SK-N-MC (cell line): ENCODE results near the gene FAM78A.

Experiments
- DNase-seq: peaks from one replicate; pipeline ENCODE4 v3.0.0-alpha.2; 2011; ENCODE audit warnings: low read depth, low spot score
- H3K27ac ChIP-seq: fragments of 200-600 bp; sonication (generic); 2 replicates; pipeline ENCODE4 v1.5.1; 2016; ENCODE audit warnings: mixed run types
- H3K36me3 ChIP-seq: fragments of 200-600 bp; sonication (generic); 2 replicates; pipeline ENCODE4 v1.6.1; 2017; ENCODE audit warnings: antibody characterized with exemption, low read length, mixed read lengths; ENCODE audit not compliant: insufficient read depth
- H3K4me3 ChIP-seq: fragments of 200-600 bp; sonication (generic); 2 replicates; pipeline ENCODE4 v1.5.1; 2016
- H3K9ac ChIP-seq: fragments of 200-600 bp; sonication (generic); 2 replicates; pipeline ENCODE4 v1.8.0; 2017; ENCODE audit warnings: mixed run types, mixed read lengths; ENCODE audit not compliant: insufficient read length
- H3K9me3 ChIP-seq: fragments of 200-600 bp; sonication (generic); 2 replicates; pipeline ENCODE4 v1.6.1; 2017; ENCODE audit warnings: low read depth, mild to moderate bottlenecking, antibody characterized with exemption, low read length, moderate library complexity, mixed read lengths
- EZH2 ChIP-seq: fragments of 200-600 bp; sonication (generic); IDR thresholded peaks from one replicate; pipeline ENCODE4 v1.6.1; 2017; ENCODE audit warnings: antibody characterized with exemption
- FOXP2 ChIP-seq: optimal IDR thresholded peaks from 2 replicates; pipeline ENCODE3; 2011; ENCODE audit warnings: mild to moderate bottlenecking, moderate library complexity; ENCODE audit not compliant: insufficient read depth; ENCODE audit errors: extremely low read length, control extremely low read depth
- POLR2AphosphoS5 ChIP-seq: IDR thresholded peaks from 2 replicates; pipeline ENCODE4 v1.6.1; 2012; ENCODE audit warnings: mild to moderate bottlenecking, low read depth, low read length, borderline replicate concordance

Gene FAM78A

DNA sequence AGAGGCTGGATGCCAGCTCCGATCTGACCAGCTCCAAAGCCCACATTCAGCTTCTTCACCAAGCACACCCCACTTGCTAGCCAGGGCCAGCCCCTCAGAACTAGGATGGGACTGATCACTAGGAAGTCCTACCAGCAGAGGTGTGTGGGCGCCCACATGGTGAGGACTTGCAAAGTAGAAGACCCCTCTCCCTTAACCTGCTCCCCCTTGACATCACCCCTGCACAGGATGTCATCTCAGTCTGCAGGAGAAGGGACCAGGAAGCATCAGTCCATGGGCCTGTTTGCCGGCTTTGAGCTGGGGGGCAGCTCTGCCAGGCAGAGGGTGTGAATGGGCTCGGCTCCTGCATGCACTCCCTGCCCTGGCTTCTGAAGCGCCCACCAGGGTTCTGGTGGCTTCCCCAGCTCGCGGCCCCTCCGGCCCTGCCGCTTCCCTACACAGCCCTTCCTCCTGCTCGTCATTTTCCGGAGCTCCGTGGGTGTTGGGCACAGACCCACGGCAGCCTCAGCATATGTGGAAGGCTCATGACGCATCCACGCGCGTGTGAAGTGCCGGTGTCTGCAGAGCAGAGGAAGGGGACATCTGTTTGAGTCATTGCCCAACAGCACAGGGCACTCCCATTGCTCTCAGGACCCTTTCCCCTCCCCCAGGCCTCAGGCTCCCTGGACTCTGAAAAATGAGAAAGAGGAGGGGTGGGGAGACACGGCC, 3.7 kb upstream of the FAM78A start:
- H3K9ac ChIP-seq: no peak overlapping the region
- H3K9me3 ChIP-seq: no peaks in the 10 kb centered on the region
- H3K4me3 ChIP-seq: no peak overlapping the region
- no peaks in the 10 kb centered on the region for H3K36me3 ChIP-seq
- no peak for TF ChIP-seq POLR2AphosphoS5
- H3K27ac ChIP-seq: no peak overlapping the region
- DNase-seq: no peak

DNA sequence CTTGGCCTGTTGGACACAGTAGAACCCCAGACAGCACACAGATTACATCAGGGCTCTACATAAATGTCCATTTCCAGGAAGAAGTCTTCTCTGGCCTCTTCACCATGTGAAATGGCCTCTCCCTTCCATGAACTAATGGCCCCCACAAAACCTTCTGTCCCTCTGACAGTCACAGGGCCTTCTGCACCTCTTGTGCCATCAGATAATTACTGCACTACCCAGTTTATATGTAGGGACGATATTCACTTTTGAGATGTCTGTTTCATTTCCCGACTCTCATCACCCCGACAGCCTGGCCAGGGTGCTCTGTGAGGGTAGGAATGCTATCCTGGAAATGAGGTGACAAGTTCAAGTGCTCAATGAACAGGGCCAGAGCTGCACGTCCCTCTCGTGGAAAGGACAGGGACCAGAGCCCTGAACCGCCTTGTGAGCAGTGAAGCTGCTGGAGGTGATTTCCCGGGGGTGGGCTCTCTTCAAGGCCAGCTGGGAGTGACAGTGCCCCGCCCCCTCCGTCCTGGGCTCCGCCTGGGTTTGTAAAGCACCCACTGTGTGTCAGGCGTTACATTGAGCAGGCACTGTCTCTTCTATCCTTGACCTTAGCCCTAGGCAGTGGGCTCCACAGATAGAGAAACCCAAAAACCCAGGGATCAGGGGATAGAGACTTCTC, 3.0 kb upstream of the FAM78A start:
- TF ChIP-seq FOXP2 (no peak), EZH2 (no peak), POLR2AphosphoS5 (no peak)
- no peaks in the 10 kb centered on the region for H3K36me3 ChIP-seq
- H3K27ac ChIP-seq: no peak overlapping the region
- DNase-seq: no peak
- no peak overlapping the region for H3K4me3 ChIP-seq
- no peak overlapping the region for H3K9ac ChIP-seq
- no peaks in the 10 kb centered on the region for H3K9me3 ChIP-seq

DNA sequence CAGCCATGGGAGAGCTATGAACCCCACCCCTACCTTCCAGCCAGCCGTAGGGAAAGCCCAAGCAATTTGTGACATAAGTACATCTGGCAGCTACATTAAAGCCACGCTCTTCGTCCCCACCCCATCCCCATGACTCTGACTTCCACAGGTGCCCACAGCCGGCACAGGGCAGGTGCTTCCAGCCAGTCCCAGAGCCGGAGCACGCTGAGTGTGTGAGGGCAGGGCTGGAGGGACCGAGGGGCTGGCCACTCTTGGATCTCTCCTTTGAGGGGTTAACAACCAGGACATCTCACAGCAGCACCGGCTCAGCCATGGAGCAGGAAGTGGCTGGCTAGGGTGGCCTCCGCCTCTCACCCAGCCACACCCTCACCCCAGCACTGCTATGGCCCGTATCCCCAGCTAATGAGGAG, 2.4 kb upstream of the FAM78A start:
- TF ChIP-seq POLR2AphosphoS5 (no peak), EZH2 (no peak), FOXP2 (no peak)
- no peak overlapping the region for H3K27ac ChIP-seq
- no peak overlapping the region for H3K4me3 ChIP-seq
- H3K9ac ChIP-seq: no peak overlapping the region
- H3K36me3 ChIP-seq: no peaks in the 10 kb centered on the region
- DNase-seq: no peak
- no peaks in the 10 kb centered on the region for H3K9me3 ChIP-seq

DNA sequence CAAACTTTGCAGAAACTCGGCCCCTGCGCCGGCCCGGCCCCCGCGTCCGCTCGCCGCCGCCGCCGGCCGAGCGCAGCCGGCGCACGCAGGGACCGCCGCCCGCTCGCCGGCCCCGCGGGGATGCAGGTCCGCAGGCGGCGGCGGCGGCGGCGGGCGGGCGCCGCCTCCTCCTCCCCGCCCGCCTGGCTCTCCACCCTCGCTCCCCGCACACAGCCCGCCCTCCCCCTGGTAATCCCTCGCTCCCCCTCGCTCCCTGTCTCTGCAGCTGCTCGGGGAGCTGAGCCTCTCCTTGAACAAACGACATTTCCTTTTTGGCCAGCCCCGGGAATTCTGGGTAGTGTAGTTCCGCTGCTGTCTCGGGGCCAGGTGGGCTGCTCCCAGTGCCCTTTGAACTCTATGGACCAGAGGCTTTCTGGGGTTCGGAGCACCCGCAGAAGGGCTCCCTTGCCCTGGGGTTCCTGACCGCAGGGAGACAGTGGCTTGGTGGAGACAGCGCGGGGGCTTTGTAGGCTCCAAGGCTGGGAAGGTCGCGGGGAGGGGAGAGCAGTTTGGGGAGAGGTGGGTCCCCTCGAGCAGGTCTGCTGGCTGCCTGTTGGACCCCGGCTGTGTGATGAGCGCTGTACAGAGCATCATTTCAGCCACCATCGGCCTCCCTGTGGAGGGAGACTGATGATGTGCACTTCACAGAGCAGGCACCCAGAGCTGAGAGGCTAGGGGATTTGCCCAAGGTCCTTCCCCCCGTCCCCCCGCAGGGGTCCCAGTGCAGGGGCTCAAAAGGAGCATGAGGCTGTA, 1.8 kb upstream of the FAM78A start:
- TF ChIP-seq FOXP2 (no peak), EZH2 (no peak), POLR2AphosphoS5 (no peak)
- Histone ChIP-seq H3K9ac (no peak overlapping the region), H3K4me3 (peak overlapping the region; percentile 83), H3K27ac (no peak overlapping the region), H3K9me3 (no peaks in the 10 kb centered on the region), H3K36me3 (no peaks in the 10 kb centered on the region)
- peak; percentile 18 for DNase-seq

DNA sequence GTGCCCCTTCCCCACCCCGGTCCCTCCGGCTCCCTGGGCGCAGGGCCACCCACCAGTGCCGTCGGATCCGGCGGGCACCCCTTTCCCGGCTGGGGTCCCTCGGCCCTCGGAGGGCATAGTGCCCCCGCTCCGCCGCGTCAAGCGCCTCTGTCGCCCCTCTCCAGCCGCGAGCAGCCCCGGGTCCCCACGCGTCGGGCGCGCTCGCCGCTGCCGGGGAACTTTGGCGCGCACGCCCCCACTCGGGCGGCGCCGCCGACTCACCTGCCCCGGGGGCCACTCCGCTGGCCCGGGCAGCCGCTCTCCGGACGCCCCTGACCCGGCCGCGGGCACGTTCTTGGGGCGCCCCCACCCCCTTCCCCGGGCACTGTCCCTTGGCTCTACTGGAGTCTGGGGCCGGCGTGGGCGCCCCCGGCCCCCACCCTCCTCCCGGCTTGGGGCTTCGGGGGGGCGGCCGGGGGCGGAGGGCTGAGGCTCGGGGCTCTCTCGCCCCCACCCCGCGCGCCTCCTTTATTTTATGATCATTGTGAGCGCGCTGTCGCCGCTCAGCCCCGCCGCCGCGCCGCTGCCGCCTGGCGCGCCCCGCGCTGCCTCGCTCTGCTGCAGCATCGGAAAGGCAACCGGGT, 1.1 kb upstream of the FAM78A start:
- H3K9ac ChIP-seq: peak overlapping the region; percentile 63
- H3K4me3 ChIP-seq: peak overlapping the region; percentile 83
- no peak for TF ChIP-seq EZH2
- no peak for TF ChIP-seq POLR2AphosphoS5
- TF ChIP-seq FOXP2: no peak
- no peak for DNase-seq
- no peaks in the 10 kb centered on the region for H3K9me3 ChIP-seq
- no peak overlapping the region for H3K27ac ChIP-seq
- H3K36me3 ChIP-seq: no peaks in the 10 kb centered on the region

DNA sequence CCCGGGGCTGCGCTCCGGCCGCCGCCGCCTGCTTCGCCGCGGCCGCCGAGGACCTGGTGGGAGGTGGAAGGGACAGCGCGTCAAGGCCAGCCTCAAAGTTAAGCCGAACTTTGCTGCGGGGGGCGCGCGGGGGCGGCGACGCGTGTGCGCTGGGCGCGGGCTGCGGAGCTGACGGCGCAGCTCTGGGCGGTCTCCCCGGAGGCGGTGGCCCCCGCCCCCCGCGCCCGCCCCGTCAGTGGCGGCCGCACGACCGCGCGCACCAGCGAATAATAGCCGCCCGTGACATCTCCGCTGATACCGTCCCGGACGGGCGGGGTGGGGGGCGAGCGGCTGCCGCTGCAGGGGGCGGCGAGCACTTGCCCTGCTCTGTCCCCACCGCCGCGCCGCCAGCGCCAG, 579 bp upstream of the FAM78A start:
- no peaks in the 10 kb centered on the region for H3K36me3 ChIP-seq
- no peak overlapping the region for H3K9ac ChIP-seq
- peak overlapping the region; percentile 83 for H3K4me3 ChIP-seq
- DNase-seq: no peak
- H3K27ac ChIP-seq: no peak overlapping the region
- no peaks in the 10 kb centered on the region for H3K9me3 ChIP-seq
- TF ChIP-seq POLR2AphosphoS5 (no peak), FOXP2 (no peak), EZH2 (no peak)

DNA sequence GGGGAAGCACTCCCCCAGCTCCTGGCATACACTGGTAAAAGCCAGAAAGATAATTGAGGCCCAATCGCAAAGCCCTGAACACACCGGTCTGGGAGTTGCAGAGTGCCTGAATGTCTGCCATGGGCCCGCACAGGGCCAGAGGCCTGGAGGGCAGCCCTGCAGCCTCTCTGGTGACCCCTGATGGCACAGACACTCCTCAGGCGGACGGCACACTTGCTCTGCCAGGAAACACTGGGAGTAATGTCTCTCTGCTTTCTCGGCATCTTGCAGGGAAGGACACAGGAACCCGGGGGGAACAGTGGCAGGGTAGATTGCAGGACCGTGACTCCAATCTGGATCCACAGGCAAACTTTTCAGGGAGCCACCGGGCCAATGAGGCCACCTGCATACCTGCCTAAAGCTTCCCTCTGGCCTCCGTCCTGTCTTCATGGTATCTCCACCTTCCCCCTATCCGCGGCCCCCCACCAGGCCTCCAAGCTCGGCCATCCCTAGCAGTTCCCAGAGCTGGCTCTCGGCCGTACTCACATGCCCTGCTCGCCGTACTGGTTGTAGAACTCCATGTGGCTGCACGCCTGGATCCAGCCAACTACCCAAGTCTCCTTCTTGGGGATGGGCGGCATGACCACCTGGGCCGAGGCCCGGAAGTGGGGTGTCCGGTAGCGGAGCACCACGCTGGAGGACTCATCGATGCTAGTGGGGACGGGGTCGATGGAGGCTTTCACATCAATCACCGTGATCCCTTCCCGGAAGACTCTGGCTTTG, 797 bp downstream of the FAM78A start:
- Histone ChIP-seq H3K9ac (no peak overlapping the region), H3K27ac (no peak overlapping the region), H3K36me3 (no peaks in the 10 kb centered on the region), H3K4me3 (no peak overlapping the region; the same call in 1 of the 2 replicates), H3K9me3 (no peaks in the 10 kb centered on the region)
- TF ChIP-seq FOXP2 (no peak), POLR2AphosphoS5 (no peak), EZH2 (no peak)
- no peak for DNase-seq

DNA sequence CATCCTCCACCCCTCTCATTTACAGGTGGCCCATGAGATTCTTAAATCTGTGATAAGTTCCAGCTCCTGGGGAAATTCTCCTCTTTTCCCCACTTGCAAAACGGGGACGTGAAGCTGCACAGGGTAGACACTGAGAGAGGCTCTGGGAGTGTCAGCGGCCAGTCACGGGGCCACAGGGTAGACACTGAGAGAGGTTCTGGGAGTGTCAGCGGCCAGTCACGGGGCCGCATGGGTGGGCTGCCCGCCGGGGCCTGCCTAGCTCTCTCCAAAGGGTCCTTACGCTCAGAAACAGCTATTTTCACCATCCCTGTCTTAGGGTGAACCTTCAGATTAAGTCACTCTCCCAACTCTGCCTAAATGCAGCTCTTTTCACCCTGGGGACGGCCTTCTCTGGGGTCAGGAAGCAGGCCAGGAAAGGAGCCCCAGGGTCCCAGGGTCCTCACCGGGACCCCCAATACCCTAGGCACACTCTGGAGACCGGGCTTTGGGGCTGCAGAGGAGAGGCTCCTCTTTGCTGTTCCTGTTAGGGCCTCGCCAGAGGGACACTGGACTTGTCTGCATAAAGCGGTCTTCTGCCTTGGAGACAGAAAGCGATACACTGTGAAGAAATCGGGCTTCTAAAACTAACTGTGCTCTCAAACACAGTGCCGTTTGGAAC, 1.5 kb downstream of the FAM78A start:
- no peak for DNase-seq

More for the DNA sequence above, 1.5 kb downstream of the FAM78A start:
- H3K36me3 ChIP-seq: no peaks in the 10 kb centered on the region
- no peak overlapping the region for H3K4me3 ChIP-seq
- H3K27ac ChIP-seq: no peak overlapping the region
- peak overlapping the region; percentile 2 for H3K9ac ChIP-seq
- H3K9me3 ChIP-seq: no peaks in the 10 kb centered on the region
- TF ChIP-seq POLR2AphosphoS5 (no peak), FOXP2 (no peak), EZH2 (no peak)
